B cell (primary cell): ENCODE data around the gene DOCK4. TPM values are rescaled to one million over a fixed set of nuclear protein-coding genes. Genes with fewer than 3 reads are reported as not detected.

Experiments used
- ATAC-seq: fragments of 200-7000 bp; cut with Tn5 transposase; one replicate; pipeline ENCODE4 v1.10.0; 2021; ENCODE audit warnings: low read depth, mild to moderate bottlenecking, moderate number of reproducible peaks, moderate library complexity
- CTCF ChIA-PET: fragments of 350-600 bp; sonication (Branson Sonifier 250); formaldehyde crosslinking; loops from one replicate; lab custom pipeline; 2021; ENCODE audit warnings: antibody characterized with exemption, inconsistent platforms; lab: Charles Lee
- POLR2A ChIA-PET: fragments of 350-600 bp; sonication (Branson Sonifier 250); formaldehyde crosslinking; loops from one replicate; lab custom pipeline; 2021; ENCODE audit warnings: antibody characterized with exemption; lab: Charles Lee
- DNase-seq: peaks from one replicate; pipeline ENCODE4 v3.0.0; 2013
- H2AFZ ChIP-seq: 2 replicates; pipeline ENCODE4 v1.6.1; 2012; ENCODE audit warnings: mild to moderate bottlenecking, low read depth, low read length; ENCODE audit not compliant: insufficient read depth, poor library complexity, severe bottlenecking
- H3K27ac ChIP-seq, 2 donors: 1 replicate in 1 of 2; 2 replicates in 1 of 2; pipeline ENCODE4 v1.5.1; 2012 to 2013; ENCODE audit warnings: low read length in 2 of 2, mild to moderate bottlenecking in 2 of 2, moderate library complexity in 1 of 2
- H3K27me3 ChIP-seq, 4 experiments: fragments of 200-600 bp in 1 of 4; sonication (generic) in 1 of 4; replicated peaks in 1 of 4; 1 replicate in 2 of 4; 2 replicates in 2 of 4; pipeline versions ENCODE4 v1.6.1 to v1.7.0; 2013 to 2016; ENCODE audit warnings: low read length in 3 of 4, mild to moderate bottlenecking in 2 of 4, mixed read lengths in 1 of 4, moderate library complexity in 1 of 4; ENCODE audit not compliant: insufficient read depth in 4 of 4, control insufficient read depth in 3 of 4; ENCODE audit errors: control extremely low read depth in 1 of 4
- H3K36me3 ChIP-seq, 2 experiments: replicated peaks in 1 of 2; 1 replicate in 1 of 2; 2 replicates in 1 of 2; pipeline versions ENCODE4 v1.6.1 to v1.7.1; 2013; ENCODE audit warnings: low read length in 1 of 2; ENCODE audit not compliant: insufficient read depth in 2 of 2, control insufficient read depth in 1 of 2; ENCODE audit errors: control extremely low read depth in 1 of 2, extremely low read depth in 1 of 2
- H3K4me1 ChIP-seq, 2 donors: fragments of 200-600 bp in 1 of 2; sonication (generic) in 1 of 2; 1 replicate in 1 of 2; 2 replicates in 1 of 2; pipeline versions ENCODE4 v1.5.1 to v1.6.1; 2013 to 2017; ENCODE audit warnings: low read length in 2 of 2; ENCODE audit not compliant: control insufficient read depth in 2 of 2, insufficient read depth in 2 of 2
- H3K4me2 ChIP-seq: replicated peaks from 2 replicates; pipeline ENCODE3; 2012; ENCODE audit warnings: mild to moderate bottlenecking, low read depth, low read length; ENCODE audit not compliant: poor library complexity, severe bottlenecking
- H3K4me3 ChIP-seq, 5 experiments: fragments of 200-600 bp in 1 of 5; sonication (generic) in 1 of 5; 1 replicate in 3 of 5; 2 replicates in 2 of 5; pipeline versions ENCODE4 v1.5.1 to v1.7.0; 2011 to 2016; ENCODE audit warnings: low read length in 4 of 5, mild to moderate bottlenecking in 4 of 5, low read depth in 2 of 5, control low read depth in 1 of 5, moderate library complexity in 1 of 5; ENCODE audit not compliant: insufficient read depth in 1 of 5; ENCODE audit errors: control extremely low read depth in 1 of 5, extremely low read depth in 1 of 5
- H3K79me2 ChIP-seq: fragments of 200-600 bp; sonication (generic); one replicate; pipeline ENCODE4 v1.6.0; 2016; ENCODE audit warnings: low read length; ENCODE audit not compliant: control insufficient read depth, insufficient read depth
- H3K9ac ChIP-seq: fragments of 200-600 bp; sonication (generic); 2 replicates; pipeline ENCODE4 v1.6.1; 2017; ENCODE audit warnings: mild to moderate bottlenecking, low read length, moderate library complexity
- H3K9me3 ChIP-seq, 3 donors: one replicate each; pipeline versions ENCODE4 v1.6.1 to v1.7.1; 2013; ENCODE audit warnings: low read length in 2 of 3; ENCODE audit not compliant: control insufficient read depth in 2 of 3, insufficient read depth in 1 of 3; ENCODE audit errors: control extremely low read depth in 1 of 3
- H4K20me1 ChIP-seq: 2 replicates; pipeline ENCODE4 v1.6.0; 2012; ENCODE audit warnings: mild to moderate bottlenecking, low read length; ENCODE audit not compliant: insufficient read depth, control insufficient read depth, poor library complexity, severe bottlenecking
- H3K27ac Mint-ChIP-seq: one replicate; pipeline ENCODE4 v1.8.0; 2021; ENCODE audit warnings: mixed read lengths
- H3K27me3 Mint-ChIP-seq: one replicate; pipeline ENCODE4 v1.8.0; 2021; ENCODE audit warnings: mixed read lengths
- H3K4me1 Mint-ChIP-seq: one replicate; pipeline ENCODE4 v1.8.0; 2021; ENCODE audit warnings: mixed read lengths
- H3K4me3 Mint-ChIP-seq: one replicate; pipeline ENCODE4 v1.8.0; 2021; ENCODE audit warnings: mixed read lengths
- H3K9me3 Mint-ChIP-seq: one replicate; pipeline ENCODE4 v1.8.0; 2022; ENCODE audit warnings: mixed read lengths; ENCODE audit not compliant: insufficient read depth
- EZH2 ChIP-seq: IDR thresholded peaks from 2 replicates; pipeline ENCODE4 v1.6.1; 2012; ENCODE audit warnings: borderline replicate concordance, low read depth, mild to moderate bottlenecking, moderate library complexity, low read length; ENCODE audit not compliant: insufficient read depth, poor library complexity, severe bottlenecking
- WGBS: methylation state at CpG from one replicate; pipeline ENCODE4 v1.1.5; 2013; ENCODE audit warnings: missing lambda C conversion rate; ENCODE audit not compliant: insufficient coverage; 5-methylcytosine and 5-hydroxymethylcytosine counted together
- intact Hi-C: fragments of 100-400 bp; cut with micrococcal nuclease; formaldehyde crosslinking; loops from one replicate; pipeline ENCODE4 v1.10.0; 2022
- polyA plus RNA-seq: library from polyadenylated mRNA; depleted of rRNA; stranded (reverse); fragments of >200 nt; gene quantifications from 2 replicates; pipeline ENCODE4 v1.2.3, GENCODE V29; 2012
- total RNA-seq, 2 donors: library from RNA; stranded (reverse); fragments of 120-200 nt in 1 of 2; gene quantifications; 1 replicate in 1 of 2; 2 replicates in 1 of 2; pipeline versions ENCODE4 v1.2.3 to v1.2.4, GENCODE V29; 2013 to 2022
- TF ChIP-seq, protein P1 (sequence below): fragments of 200-600 bp; IDR thresholded peaks from one replicate; pipeline ENCODE4 v1.8.0; 2022; ENCODE audit warnings: antibody characterized with exemption, mild to moderate bottlenecking

The DOCK4 gene
- total and polyA plus RNA-seq, 2 donors (not counting 1 experiment from before 2014, with no cell fraction given), result 0.03 to 4.1 TPM

DNA sequence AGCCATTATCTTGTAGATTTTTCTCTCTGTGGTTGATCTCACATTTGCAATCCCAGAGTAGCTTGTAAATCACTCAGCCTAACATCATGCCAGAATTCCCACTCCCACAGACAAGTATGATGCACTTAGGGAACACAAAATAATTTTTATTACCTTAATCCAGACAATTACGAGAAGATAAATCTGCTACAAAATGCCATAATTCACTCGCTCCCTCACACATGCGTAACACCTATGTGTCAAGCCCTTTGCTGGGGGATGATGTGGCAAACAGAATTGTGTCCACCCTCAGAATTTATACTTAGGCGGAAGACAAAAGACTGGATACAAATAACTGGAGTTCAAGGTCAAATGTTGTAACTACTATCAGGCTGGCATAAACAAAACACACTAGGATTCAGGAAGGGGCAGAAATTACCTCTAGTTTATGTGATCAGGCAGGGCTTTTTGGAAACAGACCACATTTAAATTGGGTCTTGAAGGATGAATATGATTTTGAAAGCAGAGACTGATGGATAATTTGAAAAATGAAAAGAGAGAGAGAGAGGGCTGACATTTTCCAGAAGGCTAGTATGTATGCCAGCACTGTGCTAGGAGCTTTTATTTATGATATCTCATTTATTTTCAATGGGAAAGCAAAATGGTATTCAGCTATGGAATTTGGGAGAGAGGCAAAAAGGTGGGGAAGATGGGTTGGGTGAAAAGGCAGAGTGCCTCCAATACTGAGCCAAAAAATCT is 69.8 kb downstream of the DOCK4 start:
- H3K27me3 ChIP-seq, result no peaks in the 10 kb centered on the region
- no peaks in the 10 kb centered on the region for H3K27me3 Mint-ChIP-seq
- no peak overlapping the region for H3K4me2 ChIP-seq
- no peak for DNase-seq
- no peaks in the 10 kb centered on the region for H3K9me3 Mint-ChIP-seq
- no peaks in the 10 kb centered on the region for H3K79me2 ChIP-seq
- no peak for TF ChIP-seq EZH2
- TF ChIP-seq, protein P1, sequence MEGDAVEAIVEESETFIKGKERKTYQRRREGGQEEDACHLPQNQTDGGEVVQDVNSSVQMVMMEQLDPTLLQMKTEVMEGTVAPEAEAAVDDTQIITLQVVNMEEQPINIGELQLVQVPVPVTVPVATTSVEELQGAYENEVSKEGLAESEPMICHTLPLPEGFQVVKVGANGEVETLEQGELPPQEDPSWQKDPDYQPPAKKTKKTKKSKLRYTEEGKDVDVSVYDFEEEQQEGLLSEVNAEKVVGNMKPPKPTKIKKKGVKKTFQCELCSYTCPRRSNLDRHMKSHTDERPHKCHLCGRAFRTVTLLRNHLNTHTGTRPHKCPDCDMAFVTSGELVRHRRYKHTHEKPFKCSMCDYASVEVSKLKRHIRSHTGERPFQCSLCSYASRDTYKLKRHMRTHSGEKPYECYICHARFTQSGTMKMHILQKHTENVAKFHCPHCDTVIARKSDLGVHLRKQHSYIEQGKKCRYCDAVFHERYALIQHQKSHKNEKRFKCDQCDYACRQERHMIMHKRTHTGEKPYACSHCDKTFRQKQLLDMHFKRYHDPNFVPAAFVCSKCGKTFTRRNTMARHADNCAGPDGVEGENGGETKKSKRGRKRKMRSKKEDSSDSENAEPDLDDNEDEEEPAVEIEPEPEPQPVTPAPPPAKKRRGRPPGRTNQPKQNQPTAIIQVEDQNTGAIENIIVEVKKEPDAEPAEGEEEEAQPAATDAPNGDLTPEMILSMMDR, result no peak
- no peak overlapping the region for H3K4me3 ChIP-seq
- intact Hi-C loops, result no loop called here
- ATAC-seq, result no peak
- WGBS, result 100% methylated on average over 2 of the region's 4 CpGs
- no peaks in the 10 kb centered on the region for H3K4me1 Mint-ChIP-seq
- H3K9ac ChIP-seq, result no peak overlapping the region
- no peak overlapping the region for H3K27ac ChIP-seq
- ChIA-PET POLR2A (no interaction called here), CTCF (no interaction called here)
- no peaks in the 10 kb centered on the region for H3K36me3 ChIP-seq
- H3K4me1 ChIP-seq, result no peaks in the 10 kb centered on the region
- H3K27ac Mint-ChIP-seq, result no peak overlapping the region
- H3K4me3 Mint-ChIP-seq, result no peak overlapping the region
- no peaks in the 10 kb centered on the region for H4K20me1 ChIP-seq
- H3K9me3 ChIP-seq, result no peaks in the 10 kb centered on the region
- H2AFZ ChIP-seq, result no peak overlapping the region

DNA sequence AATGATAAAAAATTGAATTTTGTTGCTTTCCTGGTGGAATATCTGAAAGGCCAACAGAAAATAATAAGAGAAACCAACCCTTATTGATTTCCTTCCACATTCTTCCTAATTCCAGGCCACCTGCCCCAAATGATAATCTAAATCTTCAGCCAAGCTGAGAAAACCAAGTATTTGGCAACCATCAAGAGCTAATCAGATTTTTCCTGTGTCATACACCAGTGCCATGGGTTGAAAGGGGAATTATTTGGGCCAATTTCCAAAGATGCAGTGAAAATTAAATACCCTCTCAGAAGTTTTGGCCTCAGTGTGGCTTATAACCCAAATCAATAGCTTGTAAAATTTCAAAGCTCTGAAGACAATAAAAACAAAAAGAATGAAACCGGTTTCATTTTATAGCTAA is 70.4 kb downstream of the DOCK4 start:
- CTCF ChIA-PET, result no interaction called here
- Histone ChIP-seq H3K4me3 (no peak overlapping the region), H3K9ac (no peak overlapping the region), H3K27me3 (no peaks in the 10 kb centered on the region), H3K79me2 (no peaks in the 10 kb centered on the region), H2AFZ (no peak overlapping the region), H4K20me1 (no peaks in the 10 kb centered on the region), H3K36me3 (no peaks in the 10 kb centered on the region), H3K27ac (no peak overlapping the region), H3K4me2 (no peak overlapping the region), H3K4me1 (no peaks in the 10 kb centered on the region), H3K9me3 (no peaks in the 10 kb centered on the region)
- intact Hi-C loops, result no loop called here
- ATAC-seq, result no peak
- no CpG with 5 or more reads among the region's 1 CpG for WGBS
- no peak for TF ChIP-seq EZH2
- TF ChIP-seq, protein P1, result no peak
- Mint-ChIP-seq H3K4me1 (no peaks in the 10 kb centered on the region), H3K9me3 (no peaks in the 10 kb centered on the region), H3K27ac (no peak overlapping the region), H3K4me3 (no peak overlapping the region), H3K27me3 (no peaks in the 10 kb centered on the region)
- no peak for DNase-seq
- POLR2A ChIA-PET, result no interaction called here
